NCI-H345 treated with DMSO at 0.1 percent for 48 hours (cell line): ENCODE data around the gene LRRC73.

Experiments used
- DNase-seq: peaks from one replicate; lab custom pipeline; 2025; ENCODE audit not compliant: unreplicated experiment; lab: John Stamatoyannopoulos, UW

LRRC73 gene

DNA sequence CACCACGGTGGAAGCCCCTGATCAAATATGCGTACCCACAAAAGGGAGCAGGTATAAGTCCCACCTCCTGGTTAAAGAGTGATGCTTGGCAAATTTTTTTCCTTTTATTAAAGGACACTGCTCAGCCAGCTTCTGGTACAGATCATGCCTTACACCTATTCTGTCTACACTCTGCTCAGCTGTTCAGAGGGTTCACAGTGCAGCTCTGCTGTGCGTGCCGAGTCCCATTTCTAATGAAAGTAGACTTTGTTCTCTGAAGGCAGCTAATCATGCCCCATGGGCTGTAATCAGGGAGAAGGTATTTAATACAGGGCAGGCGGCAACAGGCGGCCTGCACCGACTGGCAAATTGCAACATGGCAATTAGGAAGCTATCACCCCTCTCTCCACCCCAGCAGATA lies 16.3 kb downstream of the LRRC73 start:
- no peak for DNase-seq

DNA sequence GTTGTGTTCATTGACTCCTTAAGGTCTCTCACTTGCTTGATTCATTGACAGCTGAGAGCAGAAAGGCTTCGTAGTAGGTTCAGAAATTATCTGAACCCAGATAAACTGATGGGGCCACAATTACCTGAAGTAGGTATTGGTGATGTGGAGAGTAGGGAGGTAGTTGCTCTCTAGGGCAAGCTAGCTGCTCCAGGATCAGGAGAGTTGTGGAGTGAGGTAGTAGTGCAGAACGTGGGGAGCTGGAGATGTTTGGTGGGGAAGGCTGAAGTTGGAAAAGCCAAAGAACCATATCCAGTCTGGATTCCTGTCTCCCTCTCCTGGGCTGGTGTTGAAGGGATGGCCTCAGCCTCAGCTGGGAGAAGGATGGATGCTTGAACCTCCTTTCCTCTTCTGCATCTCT lies 16.9 kb downstream of the LRRC73 start:
- DNase-seq, result no peak

DNA sequence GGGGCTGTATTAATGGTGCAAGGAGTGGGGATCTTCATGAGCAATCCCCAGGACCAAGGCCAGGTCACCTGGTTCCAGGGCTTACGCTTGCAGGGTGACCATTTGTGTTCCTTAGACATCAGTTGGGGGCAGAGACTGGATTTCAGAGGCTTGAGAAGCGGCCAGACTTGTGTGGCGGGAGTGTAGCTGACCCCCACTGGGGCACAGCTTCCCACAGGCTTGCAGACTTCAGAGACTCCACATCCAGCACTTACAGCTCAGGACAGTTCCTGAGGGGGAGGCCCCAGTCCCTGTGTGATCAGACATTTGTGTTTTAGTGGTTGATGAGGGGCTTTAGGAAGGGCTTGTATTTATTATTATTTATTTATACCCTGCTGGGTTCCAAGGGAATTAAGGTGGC lies 17.5 kb downstream of the LRRC73 start:
- DNase-seq, result no peak

DNA sequence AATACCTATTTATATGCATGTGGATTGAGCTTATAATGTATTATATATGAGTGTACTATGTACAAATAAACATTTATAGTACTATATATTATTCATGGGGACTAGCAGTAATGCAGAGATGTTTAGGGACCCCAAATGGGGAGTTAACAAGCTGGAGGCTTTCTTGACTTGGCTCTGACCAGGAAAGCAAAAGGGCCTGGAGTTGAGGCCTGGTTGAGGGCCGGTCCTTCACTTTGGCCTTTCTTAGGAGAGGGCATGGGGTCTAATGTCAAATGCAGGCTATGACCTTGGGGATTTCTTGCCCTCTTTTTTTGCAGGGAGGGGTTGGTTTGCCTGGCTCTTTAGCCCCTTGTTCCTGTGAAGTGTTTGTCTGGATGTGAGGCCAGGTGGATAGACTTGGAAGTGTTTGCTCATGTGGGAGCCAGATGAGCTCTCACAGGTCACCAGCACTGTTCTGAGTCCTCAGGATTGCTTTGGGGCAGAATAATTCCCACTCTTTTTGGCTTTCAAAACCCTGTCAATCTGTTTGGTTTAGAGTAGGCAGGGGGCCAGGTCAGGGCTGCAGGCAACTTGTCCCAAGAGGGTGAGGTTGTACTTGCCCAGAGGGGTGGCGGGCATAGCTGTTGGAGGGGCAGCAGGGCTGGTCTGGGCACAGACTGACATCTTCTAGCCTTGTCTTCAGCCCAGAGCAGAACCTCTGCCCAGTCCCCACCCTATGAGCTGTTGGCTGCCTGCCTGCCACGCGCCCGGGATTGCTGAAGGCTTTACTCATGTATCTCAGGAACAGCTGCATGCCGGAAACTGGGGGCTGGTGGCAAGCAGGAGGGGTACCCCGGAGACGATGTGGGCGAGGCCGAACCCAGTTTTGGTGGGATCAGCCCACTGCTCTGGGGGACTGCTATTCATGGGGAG lies 18.1 kb downstream of the LRRC73 start:
- DNase-seq, result no peak

- no peak for DNase-seq
Measured at GRCh38 chr6:43490523-43490939, 19.6 kb downstream of the LRRC73 start.

DNA sequence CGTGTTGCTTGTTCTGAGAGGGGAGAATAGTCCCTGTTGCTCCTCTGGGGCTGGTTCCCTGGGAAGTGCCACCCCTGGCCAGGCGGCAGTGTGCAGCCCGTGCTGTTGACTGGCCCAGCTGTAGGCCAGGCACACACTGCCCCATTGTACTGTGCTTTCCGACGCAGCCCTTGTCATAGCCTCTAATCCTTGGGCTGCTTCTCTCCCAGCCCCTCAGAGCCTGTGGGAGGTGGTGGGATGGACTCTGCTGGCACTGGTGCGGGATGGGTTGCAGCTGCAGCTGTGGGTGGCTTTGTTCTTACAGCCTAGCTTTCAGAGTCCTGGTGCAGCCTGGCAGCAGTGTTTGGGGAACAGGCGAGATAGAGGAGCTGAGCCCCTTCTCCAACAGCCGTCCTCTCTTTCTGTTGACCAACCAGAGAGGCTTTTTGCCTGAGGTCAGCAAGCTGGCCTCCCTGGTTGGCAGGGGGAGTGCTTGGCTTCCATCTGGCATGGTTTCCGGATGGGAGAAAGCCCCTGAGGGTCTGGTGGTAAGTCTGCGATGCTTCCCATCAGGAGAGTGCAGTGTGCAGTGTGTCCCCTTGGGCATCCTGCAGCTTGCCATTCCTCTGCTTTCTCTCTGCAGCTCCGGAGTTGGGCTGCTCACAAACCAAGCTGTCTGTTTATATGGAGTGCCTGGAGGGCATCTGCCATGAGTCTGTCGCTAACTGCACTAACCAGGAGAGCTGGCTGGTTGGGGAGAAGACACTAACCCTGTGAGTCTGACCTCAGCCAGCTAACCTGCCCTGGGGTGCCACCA lies 20.7 kb downstream of the LRRC73 start:
- DNase-seq, result no peak

DNA sequence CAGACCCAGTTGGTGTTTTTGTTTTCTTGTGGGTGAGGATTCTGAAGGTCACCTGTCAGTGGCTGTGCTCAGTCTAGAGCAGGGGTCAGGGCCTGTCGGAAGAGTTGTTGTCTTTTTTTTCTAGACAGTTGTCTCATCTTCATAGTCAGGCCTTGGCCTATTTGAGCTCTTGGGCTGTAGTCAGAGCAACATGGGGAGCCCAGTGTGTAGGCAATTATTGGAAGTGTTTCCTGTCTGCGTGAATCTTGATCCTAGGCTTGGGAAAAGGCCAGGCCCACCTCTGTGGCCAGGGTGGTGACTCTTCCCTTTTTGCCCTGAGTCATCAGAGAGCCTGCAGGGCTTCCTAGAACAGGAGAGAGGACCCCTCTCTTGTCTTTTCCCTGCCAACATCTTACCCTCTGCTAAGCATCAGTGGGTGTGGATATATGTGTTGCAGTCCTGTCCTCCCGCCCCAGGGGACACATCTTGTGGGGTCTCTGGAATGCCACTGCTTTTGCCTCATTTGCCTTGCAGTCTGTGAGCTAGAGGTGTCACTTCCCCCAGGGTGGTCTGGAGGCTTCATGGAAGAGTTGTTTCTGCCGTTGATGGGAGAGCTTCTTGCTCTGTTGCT lies 21.4 kb downstream of the LRRC73 start:
- no peak for DNase-seq

- DNase-seq, result no peak
Measured at GRCh38 chr6:43481591-43482236, 28.4 kb downstream of the LRRC73 start.

- DNase-seq, result no peak
Measured at GRCh38 chr6:43481075-43481474, 29.1 kb downstream of the LRRC73 start.

GRCh38 chr6:43478008-43478372 lies 32.2 kb downstream of the LRRC73 start:
- no peak for DNase-seq

- peak; percentile 66 for DNase-seq
Measured at GRCh38 chr6:43477235-43478007, 32.7 kb downstream of the LRRC73 start, which contains the start of gene TJAP1. Gene TJAP1, plus strand, starts transcription at chr6:43477570. Its CDS starts 21,432 bp downstream, at chr6:43499002.

DNA sequence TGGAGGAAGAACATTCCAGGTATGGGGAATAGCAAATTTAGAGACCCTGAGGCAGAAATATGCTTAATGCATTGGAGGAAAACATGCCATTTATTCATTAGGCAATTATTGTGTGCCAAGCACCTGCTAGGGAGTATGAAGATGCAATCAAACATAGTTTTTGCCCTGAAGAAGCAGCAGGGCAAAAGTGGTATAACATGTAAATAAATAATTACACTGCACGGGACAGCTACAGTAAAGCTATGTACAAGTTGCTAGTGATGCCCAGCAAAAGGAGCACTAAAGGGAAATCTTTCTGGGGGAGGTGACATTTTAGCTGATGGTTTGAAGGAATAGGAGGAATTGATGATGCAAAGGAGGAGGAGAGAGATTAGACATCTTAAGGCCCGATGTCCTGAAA lies 33.4 kb downstream of the LRRC73 start:
- DNase-seq, result no peak

DNA sequence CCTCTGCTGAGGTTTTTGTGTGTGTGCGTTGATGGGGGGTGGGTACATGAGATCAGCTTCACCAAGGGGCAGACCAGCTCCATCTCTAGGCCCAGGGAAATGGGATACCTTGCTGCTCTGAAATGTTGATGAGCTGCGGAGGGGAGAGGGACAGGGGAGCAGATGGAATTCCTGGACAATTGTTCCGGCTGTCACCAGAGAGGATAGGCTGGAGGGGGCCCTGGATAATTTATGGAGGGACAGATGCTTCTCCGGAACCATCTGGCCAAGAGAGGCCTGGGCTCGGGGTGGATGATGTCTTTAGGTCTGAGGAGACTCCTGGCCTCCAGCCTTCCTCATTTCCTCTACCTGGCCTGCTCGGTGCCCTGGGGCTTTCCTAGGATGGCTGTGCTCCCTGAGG lies 34.6 kb downstream of the LRRC73 start:
- DNase-seq, result no peak

GRCh38 chr6:43472515-43472914 lies 37.6 kb downstream of the LRRC73 start:
- DNase-seq, result no peak

DNA sequence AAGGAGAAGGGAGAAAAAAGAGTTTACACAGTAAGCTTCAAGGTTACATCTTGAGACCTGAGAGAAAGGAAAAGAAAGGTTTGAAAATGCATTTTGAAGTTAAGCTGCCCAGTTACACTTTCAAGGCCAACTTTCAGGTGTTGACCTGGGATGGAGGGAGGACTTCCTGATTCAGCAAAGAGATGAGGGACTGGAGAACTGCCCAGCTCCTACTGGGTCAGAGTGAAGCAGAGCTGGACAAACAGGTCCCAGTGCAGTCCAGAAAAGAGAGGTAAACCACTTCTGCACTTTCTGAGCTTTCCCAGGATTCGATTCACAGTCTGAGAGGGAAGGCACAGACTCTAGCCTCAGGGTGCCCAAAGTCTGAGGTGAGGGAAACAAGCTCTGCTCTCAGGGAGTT lies 38.7 kb downstream of the LRRC73 start:
- DNase-seq, result no peak

GRCh38 chr6:43469947-43470346 lies 40.2 kb downstream of the LRRC73 start:
- no peak for DNase-seq

- peak; percentile 17 for DNase-seq
Measured at GRCh38 chr6:43468748-43469681, 41.1 kb downstream of the LRRC73 start.

DNA sequence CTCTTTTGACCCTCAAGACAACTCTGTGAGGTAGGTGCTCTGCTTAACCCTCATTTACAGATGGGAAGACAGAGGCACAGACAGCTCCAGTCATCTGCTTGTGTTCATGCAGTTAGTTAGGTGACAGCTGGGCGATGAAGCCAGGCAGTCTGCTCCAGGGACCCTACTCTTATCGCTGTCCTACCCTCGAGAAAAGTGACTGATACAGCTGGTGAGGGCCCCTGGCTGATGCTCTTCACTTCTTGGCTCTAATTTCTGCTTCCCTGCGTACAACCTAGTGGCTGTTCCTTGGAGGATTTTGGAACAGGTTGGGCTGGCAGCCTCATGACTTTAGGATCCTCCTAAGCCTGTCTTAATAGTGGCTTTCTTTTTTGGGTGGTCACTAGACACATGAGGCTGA lies 41.9 kb downstream of the LRRC73 start:
- no peak for DNase-seq

DNA sequence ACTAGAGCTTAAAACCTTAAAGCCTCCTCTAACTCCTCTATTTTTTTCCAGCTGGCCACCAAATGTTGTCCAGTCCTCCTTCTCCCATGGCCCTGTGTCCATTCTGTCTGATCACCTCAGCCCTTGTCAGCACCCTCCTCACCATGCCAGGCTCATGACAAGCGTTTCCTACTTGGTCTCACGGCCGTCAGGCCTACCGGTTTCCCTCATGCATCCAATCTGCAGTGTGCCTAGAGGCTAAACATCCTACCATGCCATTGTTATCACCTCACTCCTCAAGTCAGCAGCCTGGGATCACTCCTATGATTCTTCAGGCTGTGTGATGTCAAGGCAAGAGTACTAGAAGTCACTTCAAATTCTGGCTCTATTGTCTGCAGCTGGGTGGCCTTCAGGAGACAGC lies 42.4 kb downstream of the LRRC73 start:
- DNase-seq, result no peak
